ENCODE results near the gene LGI4. TPM values are rescaled to one million over a fixed set of nuclear protein-coding genes. Genes with fewer than 3 reads are reported as not detected.

LGI4 gene
- total RNA-seq, 1 experiment from 2014 or later: 0.32 TPM

GRCh38 chr19:35166100-35167063 is 31.5 kb upstream of the LGI4 start:
- Histone ChIP-seq H3K4me1 (ENCODE audit: control insufficient read depth in 1 of 2, insufficient read depth in 2 of 2, low read length in 2 of 2) (peaks cover 42 to 78% of the 10 kb centered on the region in 2 experiments), H3K9me3 (ENCODE audit: control insufficient read depth in 1 of 2, insufficient read depth in 1 of 2, low read depth in 1 of 2, low read length in 2 of 2) (peaks cover 0 to 4% of the 10 kb centered on the region in 2 experiments; a peak in 1 of 4 replicates), H3K9ac (ENCODE audit: low read length) (no peak overlapping the region), H3K79me2 (ENCODE audit: insufficient read depth, low read length) (no peaks in the 10 kb centered on the region), H3K9me2 (ENCODE audit: insufficient read depth) (no peaks in the 10 kb centered on the region), H3K36me3 (ENCODE audit: control insufficient read depth in 1 of 2, insufficient read depth in 2 of 2, low read length in 2 of 2) (peaks cover 4 to 27% of the 10 kb centered on the region in 2 experiments; a peak in 3 of 4 replicates), H3K4me2 (ENCODE audit: low read length) (peak overlapping the region; percentile 10), H2AFZ (ENCODE audit: low read depth, low read length, poor library complexity, severe bottlenecking) (no peak overlapping the region), H3K27ac (ENCODE audit: low read depth, low read length) (0 out of 2 replicates have a peak overlapping the region, but pooled peaks have one; percentile 12), H4K20me1 (ENCODE audit: insufficient read depth) (no peaks in the 10 kb centered on the region), H3K4me3 (replicated peaks in 1 of 2; ENCODE audit: low read depth in 1 of 2, low read length in 2 of 2) (no peak overlapping the region), H3K27me3 (ENCODE audit: insufficient read depth, low read length) (no peaks in the 10 kb centered on the region)
- DNase-seq (ENCODE audit: low read depth, low spot score) (no peak), ATAC-seq (no peak)
- ChIA-PET POLR2A (interaction anchor here (1.2 kb wide), 1 partner anchor 11 kb away, joined by 3 read pairs; no protein-coding TSS in a partner anchor), CTCF (no interaction called here), RAD21 (ENCODE audit: low non-redundant PET in 1 of 2, low total read pairs in 2 of 2, uncharacterized antibody in 2 of 2, unreplicated experiment in 2 of 2) (no interaction called here)
- no peak for TF ChIP-seq POLR2A (IDR thresholded peaks at IDR 0.05; ENCODE audit: borderline replicate concordance, extremely low read depth, insufficient read depth, insufficient read length)
- TF ChIP-seq SP1 (IDR thresholded peaks at IDR 0.05; ENCODE audit: low read depth): no peak
- TF ChIP-seq RAD21 (IDR thresholded peaks at IDR 0.05; ENCODE audit: low read depth): no peak
- intact Hi-C loops (cut with micrococcal nuclease): no loop called here
- BruUV-seq (replicated peaks): no TSS peak

DNA sequence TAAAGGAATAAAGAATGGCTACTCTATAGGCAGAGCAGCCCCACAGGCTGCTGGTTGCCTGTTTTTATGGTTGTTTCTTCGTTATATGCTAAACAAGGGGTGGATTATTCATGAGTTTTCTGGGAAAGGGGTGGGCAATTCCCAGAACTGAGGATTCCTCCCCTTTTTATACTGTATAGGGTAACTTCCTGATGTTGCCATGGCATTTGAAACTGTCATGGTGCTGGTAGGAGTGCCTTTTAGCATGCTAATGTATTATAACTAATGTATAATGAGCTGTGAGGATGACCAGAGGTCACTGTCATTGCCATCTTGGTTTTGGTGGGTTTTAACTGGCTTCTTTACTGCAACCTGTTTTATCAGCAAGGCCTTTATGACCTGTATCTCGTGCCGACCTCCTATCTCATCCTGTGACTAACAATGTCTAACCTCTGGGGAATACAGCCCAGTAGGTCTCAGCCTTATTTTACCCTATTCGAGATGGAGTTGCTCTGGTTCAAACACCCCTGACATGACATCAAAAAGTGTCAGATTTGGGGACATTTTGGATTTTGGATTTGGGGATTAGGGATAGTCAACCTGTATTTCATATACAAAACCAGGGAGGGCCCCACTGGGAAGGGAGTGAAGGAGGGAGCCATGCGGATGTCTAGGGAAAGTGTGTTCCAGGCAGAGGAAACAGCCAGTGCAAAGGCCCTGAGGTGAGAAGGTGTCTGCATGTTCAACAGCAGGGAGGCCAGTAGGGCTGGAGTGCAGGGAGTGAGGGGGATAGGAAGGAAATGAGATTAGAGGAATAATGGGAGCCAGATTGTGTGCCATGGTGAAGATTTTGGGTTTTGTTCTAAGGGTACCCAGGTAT is 30.6 kb upstream of the LGI4 start:
- H3K9me2 ChIP-seq (ENCODE audit: insufficient read depth): no peaks in the 10 kb centered on the region
- ChIA-PET RAD21 (ENCODE audit: low non-redundant PET in 1 of 2, low total read pairs in 2 of 2, uncharacterized antibody in 2 of 2, unreplicated experiment in 2 of 2) (no interaction called here), POLR2A (no interaction called here), CTCF (no interaction called here)
- no peak overlapping the region for H3K4me3 ChIP-seq (replicated peaks in 1 of 2; ENCODE audit: low read depth in 1 of 2, low read length in 2 of 2)
- peak overlapping the region; percentile 77 for H3K4me2 ChIP-seq (ENCODE audit: low read length)
- ATAC-seq (no peak), DNase-seq (ENCODE audit: low read depth, low spot score) (no peak)
- BruUV-seq (replicated peaks): no TSS peak
- no peak overlapping the region for H2AFZ ChIP-seq (ENCODE audit: low read depth, low read length, poor library complexity, severe bottlenecking)
- intact Hi-C loops (cut with micrococcal nuclease): no loop called here
- no peaks in the 10 kb centered on the region for H4K20me1 ChIP-seq (ENCODE audit: insufficient read depth)
- H3K9ac ChIP-seq (ENCODE audit: low read length): peak overlapping the region; percentile 58; the same call in 1 of the 2 replicates
- peaks cover 42 to 84% of the 10 kb centered on the region in 2 experiments for H3K4me1 ChIP-seq (ENCODE audit: control insufficient read depth in 1 of 2, insufficient read depth in 2 of 2, low read length in 2 of 2)
- H3K36me3 ChIP-seq (ENCODE audit: control insufficient read depth in 1 of 2, insufficient read depth in 2 of 2, low read length in 2 of 2): peaks cover 7 to 34% of the 10 kb centered on the region in 2 experiments; a peak in 3 of 4 replicates
- peaks cover 0 to 4% of the 10 kb centered on the region in 2 experiments; a peak in 1 of 4 replicates for H3K9me3 ChIP-seq (ENCODE audit: control insufficient read depth in 1 of 2, insufficient read depth in 1 of 2, low read depth in 1 of 2, low read length in 2 of 2)
- H3K27me3 ChIP-seq (ENCODE audit: insufficient read depth, low read length): no peaks in the 10 kb centered on the region
- H3K27ac ChIP-seq (ENCODE audit: low read depth, low read length): peak overlapping the region; percentile 34; the same call in 1 of the 2 replicates
- H3K79me2 ChIP-seq (ENCODE audit: insufficient read depth, low read length): no peaks in the 10 kb centered on the region
- TF ChIP-seq ZNF274 (IDR thresholded peaks at IDR 0.05; ENCODE audit: low read depth, low read length): no peak
- TF ChIP-seq EGR1 (IDR thresholded peaks at IDR 0.05; ENCODE audit: low read depth): no peak
- TF ChIP-seq, protein P1, sequence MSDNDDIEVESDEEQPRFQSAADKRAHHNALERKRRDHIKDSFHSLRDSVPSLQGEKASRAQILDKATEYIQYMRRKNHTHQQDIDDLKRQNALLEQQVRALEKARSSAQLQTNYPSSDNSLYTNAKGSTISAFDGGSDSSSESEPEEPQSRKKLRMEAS (IDR thresholded peaks at IDR 0.05): no peak
- TF ChIP-seq REST (IDR thresholded peaks at IDR 0.05; ENCODE audit: low read depth): no peak
- no peak for TF ChIP-seq TCF7L2 (IDR thresholded peaks at IDR 0.05; ENCODE audit: borderline replicate concordance, extremely low read depth, insufficient read depth, insufficient read length)
- TF ChIP-seq, protein P2, sequence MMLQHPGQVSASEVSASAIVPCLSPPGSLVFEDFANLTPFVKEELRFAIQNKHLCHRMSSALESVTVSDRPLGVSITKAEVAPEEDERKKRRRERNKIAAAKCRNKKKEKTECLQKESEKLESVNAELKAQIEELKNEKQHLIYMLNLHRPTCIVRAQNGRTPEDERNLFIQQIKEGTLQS (IDR thresholded peaks at IDR 0.05): no peak
- no peak for TF ChIP-seq FOSL1 (IDR thresholded peaks at IDR 0.05; ENCODE audit: low read depth)
